GM19438 (cell line): Measurements from ENCODE around the gene HECW1.

Source experiments
- ATAC-seq: cut with Tn5 transposase; IDR thresholded peaks from one replicate; pipeline ENCODE4 v1.9.1; 2021; ENCODE audit warnings: low read depth; ENCODE audit not compliant: unreplicated experiment

The HECW1 gene

DNA sequence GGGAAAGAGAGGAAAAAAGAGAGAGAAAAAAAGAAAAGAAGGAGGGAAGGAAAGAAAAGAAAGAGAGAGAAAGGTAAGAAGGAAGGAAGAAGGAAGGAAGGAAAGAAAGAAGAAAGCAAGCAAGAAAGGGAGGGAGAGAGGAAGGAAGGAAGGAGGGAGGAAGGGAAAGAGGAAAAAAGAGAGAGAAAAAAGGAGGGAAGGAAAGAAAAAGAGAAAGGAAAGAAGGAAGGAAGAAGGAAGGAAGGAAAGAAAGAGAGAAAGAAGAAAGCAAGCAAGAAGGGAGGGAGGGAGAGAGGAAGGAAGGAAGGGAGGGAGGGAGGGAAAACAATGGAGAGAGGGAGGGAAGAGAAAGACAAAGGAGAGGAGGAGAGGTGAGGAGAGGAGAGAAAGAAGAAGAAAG is 135.3 kb downstream of the HECW1 start:
- no peak for ATAC-seq

DNA sequence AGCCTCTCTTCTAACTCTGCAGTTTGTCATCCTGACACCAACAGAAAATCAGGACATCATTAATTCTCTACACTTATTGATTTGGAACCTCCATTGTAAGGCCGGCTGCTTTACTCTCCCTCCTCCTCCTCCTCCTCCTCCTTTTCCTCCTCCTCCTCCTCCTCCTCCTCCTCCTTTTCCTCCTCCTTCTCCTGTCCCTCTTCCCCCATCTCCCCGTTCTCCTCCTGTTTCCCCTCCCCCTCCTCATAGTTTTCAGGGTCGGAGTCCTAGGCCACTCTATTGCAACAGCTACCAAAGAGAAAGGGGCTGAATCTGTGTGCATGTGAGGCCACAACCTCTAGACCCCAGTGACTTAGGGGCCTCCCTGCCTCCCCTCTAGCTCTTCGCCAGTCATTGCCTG is 136.1 kb downstream of the HECW1 start:
- no peak for ATAC-seq

DNA sequence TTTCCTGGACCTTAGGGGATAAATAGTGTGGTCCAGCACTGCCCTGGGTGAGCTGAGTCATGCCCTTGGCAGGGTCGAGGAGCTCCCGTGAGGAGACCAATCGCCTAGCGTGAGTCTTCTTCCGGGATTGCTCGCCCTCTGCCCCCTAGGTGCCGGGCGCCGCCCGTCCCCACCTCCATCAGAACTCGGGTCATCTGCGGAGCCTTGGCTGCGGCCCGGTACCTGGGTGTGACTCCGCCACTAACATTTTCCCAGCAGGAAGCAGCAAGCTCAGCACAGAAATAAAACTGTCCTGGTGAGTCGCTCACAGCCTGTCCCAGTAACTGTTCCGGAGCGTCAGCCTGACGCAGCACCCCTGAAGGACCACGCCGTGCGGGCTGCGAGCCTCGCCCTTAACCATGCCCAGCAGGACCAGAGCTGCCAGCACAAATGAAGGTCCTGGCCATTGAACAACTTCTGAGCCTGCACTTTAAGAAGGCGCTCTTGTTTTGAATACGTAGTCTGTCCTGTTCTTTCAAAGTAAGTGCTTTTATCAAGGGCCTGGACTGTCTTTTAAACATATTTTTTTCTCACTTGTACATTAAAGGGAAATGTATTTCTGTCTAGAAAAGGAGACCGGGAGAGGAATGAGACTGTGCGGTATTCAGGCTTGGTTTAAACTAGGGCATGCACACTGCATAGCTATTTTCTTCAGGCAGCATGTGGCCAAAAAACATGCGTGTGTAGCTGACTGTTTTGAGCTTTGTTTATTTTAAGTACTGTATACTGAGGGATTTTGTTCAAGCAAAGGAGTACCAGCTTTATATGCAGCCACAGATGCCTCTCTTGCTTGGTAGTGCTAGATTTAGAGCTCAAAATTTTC is 136.7 kb downstream of the HECW1 start:
- ATAC-seq: no peak

DNA sequence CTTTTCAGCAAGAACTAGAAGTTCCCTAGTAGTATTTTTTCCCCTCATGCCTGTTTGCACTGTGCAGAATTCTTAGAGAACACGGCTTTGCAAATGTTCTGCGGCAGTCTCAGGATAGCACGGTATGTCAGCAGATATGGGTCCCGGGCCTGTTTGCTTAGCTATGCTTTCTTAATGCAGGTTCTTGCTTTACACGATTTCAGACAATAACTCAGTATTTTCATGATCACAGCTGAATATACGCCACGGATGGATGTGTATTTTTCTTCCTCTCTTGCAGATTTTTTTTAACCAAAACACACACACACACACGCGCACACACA is 137.3 kb downstream of the HECW1 start:
- no peak for ATAC-seq

DNA sequence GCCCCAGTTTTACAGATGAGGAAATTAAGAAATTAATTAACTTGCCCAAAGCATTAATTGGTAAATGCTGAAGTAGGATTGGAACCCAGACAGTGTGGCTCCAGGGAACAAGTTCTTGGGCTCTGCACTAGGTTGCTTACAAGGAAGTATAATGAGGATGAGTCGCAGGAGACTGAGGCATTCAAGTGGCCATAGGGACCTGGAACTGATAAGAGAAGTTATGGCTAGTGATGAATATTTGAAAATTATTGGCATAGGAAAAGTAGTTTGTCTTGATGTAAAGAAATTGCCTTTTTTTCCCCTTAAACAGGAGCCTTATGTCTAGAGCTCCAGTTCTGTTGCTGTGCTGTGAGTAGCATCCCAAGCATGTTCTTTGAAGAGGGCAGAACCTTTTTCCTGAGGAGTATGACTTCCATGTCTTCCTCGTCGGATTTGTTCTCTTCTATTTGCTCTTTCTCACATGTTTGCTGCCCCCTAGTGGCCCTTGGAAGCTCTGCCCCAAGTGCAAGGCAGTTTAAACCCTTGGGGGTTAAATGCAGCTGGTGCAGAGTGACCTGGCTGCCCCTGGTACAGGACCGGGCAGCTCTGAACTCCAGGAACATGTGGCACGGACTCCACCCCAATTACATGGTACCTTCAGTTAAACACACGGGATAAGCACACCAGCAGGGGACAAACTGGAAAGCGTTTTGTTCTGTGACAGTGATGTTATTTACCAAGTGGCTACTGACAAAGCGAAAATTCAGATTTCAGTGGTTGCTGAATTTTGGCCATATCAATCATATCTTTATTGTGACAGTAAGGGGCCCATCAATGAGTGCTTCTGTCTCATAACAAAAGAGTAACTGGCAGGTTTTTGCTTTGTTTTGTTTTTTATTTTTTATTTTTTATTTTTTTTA is 148.8 kb downstream of the HECW1 start:
- no peak for ATAC-seq

DNA sequence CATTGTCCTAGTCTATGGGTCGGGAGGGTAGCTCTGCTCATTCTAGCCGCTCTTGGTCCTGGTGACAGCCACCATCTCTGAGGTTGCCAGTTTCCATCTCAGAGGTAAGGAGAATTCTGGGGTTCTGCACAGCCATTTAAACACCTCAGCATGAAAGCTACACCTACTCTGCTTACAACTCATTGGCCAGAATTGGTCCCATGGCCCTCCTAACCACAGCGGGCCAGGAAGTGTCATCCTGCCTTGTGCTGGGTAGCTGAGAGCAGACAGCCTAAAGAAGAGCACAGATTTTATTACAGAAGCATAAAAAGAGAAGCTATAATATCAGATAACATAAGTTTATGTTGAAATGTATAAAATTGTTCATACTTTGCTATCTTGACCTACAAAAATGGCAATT is 152.7 kb downstream of the HECW1 start:
- no peak for ATAC-seq

DNA sequence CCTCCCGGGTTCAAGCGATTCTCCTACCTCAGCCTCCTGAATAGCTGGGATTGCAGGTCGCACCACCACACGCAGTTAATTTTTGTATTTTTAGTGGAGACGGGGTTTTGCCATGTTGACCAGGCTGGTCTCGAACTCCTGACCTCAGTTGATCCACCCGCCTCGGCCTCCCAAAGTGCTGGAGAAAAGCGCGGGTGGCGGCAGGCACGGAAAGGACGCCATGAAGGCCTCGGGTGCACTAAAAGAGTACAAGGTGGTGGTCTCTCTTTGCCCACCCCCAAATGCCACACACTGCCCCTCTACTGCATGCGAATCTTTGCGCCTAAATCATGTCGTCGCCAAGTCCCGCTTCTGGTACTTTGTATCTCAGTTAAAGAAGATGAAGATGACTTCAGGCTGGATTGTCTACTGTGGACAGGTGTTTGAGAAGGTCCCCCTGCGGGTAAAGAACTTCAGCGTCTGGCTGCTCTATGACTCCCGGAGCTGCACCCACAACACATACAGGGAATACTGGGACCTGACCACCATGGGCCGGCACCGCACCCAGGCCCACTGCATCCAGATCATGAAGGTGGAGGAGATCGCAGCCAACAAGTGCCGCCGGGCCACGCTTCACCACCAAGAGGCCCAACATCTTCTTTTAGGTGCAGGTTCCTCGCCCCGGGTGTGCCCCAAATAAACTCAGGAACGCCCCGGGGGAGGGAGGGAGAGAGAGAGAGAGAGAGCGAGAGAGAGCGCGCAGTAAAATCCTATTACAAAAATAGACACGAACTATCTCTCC is 161.7 kb downstream of the HECW1 start:
- ATAC-seq: no peak

DNA sequence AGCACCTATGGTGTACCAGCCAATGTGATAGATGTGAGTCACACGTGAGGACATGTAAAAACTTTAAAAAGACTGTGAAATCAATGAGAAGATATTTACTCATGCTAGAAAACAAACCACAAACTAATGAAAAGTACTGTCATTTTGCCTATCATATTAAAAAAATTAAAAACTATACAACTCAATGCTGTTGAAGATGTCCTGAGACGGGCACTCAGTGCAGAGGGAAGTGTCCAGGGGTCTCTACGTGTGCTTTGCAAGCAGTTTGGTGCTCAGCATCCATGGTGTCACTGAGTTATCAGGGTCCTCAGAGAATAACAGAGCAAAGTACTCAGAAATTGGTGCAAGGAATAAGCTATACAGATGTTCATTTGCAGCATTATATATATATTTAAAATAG is 162.3 kb downstream of the HECW1 start:
- ATAC-seq: no peak

DNA sequence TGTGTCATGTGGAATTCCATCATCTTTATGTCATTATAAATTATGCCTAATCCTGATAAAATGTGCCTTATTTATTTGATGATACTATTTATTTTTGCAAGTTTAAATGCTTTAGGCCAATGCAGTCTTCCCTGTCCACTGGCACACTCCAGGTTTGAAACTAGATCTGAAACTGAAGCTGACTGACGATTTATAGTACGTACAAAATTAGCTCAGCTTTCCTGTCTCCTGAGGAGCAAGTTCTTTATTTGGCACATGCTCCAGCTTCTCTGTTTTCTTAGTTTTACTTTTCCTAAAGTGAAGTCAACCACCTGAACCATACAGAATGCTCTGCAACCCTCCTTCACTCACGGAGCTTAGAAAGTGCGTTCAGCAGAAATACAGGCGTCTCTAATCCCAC is 164.1 kb downstream of the HECW1 start:
- ATAC-seq: no peak

DNA sequence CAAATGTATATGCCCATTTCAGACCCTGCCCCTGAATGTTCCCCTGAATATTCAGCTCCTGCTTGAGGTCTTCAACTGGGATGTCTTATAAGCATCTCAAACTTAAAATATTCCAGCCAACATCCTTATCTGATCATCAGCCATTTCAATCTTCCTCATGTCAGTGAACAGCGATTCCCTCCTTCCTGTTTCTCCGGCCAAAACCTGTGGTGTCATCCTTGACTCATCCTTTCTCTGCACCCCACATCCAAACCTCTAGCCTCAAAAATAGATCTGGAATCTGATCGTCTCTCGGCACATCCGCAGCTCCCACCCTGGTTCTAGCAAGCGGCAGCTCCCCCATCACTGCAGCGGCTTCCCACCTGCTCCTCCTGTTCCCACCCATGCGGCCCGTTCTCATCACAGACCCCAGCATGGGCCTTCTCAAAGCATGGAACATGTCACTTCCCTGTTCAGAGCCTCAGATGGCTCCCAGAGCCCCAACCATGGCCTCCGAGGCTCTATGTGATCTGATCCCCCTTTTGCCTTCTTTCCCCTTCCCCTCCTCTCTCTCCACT is 165.7 kb downstream of the HECW1 start:
- ATAC-seq: no peak

DNA sequence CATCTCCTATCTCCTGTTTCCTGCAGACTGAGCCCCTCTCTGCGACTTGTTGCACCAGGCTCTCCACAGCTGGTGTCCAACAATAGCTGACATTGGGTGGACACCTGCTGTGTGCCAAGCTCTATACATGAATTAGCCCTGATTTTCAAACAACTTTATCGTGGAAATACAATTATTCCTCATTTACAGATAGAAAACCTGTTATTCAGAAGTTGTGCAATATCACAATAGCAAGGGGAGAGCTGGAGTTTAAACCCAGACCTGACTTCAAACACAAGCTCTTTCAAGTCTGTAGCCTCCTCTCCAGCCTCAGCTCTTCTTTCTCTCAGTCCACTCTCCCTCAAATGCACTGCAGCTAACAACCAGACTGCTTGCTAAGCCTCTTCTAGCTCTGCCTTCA is 168.8 kb downstream of the HECW1 start:
- ATAC-seq: no peak

DNA sequence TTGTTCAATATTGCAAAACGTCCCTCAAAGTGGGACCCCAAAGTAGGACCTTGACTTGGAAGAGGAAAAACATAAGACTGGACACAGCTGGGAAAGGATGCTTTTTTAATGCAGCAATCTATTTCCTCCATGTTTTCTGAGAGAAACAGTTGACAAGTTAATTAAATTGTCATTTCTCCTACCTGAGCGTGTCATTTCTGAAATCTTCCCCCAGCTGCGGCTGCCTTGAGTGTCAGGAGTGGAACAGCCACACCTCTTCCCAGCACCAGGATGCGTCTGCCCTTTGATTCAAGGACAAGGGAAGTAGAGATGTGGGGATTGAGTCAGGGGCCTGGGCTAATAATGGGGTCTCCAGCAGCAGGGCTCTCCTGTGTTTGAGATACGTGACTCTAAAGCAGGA is 171.3 kb downstream of the HECW1 start:
- no peak for ATAC-seq

DNA sequence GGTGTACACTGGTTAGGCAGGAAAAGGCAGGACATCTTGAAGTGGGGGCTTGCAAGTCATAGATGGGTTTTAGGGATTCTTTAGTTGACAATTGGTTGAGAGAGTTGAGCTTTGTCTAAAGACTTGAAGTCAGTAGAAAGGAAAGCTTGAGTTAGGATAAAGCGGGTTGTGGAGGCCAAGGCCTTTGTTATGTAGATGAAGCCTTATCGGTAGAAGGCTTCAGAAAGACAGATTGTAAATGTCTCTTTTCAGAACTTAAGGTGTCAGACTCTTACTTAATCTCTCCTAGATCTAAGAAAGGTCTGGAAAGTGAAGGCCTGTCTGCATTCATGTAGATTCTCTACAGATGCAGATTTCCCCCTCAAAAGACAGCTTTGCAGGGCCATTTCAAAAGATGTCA is 177.4 kb downstream of the HECW1 start:
- no peak for ATAC-seq

DNA sequence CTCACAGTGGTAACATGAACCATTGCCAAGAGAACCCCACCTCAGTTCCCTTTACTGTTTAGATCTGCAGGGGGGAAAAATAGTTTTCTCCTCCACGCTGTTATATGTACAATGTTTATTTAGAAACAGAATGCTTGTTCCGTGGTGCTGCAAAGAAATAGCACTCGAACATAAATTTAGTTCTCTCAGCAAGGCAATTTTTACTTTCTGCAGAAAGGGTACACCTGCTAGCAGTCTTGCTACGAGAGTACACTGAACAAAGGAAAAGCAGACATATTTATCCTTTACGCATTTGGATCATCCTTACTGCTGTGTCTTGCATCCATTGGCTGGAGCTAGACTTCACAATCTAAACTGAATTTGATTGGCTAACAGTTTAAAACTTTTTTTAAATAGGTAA is 178.5 kb downstream of the HECW1 start:
- ATAC-seq: no peak

DNA sequence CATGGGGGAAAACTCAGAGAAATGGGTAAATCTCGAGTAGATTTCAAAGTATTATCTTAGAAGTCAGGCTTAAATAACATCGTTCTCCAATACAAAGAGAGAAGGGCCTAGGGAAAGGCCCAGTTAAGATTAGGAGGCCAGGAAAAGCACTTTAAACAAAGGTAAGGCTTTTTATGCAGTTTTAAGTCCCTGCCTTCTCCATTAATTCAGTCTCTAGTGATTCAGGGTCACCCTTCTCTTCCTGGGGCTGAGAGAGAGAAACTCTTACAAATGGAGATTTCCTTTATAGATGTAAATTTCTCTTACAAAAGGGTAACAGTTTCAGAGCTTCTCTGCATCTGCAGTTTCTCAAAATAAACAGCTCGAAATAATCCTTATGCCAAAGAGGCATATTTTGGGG is 179.3 kb downstream of the HECW1 start:
- ATAC-seq: no peak

DNA sequence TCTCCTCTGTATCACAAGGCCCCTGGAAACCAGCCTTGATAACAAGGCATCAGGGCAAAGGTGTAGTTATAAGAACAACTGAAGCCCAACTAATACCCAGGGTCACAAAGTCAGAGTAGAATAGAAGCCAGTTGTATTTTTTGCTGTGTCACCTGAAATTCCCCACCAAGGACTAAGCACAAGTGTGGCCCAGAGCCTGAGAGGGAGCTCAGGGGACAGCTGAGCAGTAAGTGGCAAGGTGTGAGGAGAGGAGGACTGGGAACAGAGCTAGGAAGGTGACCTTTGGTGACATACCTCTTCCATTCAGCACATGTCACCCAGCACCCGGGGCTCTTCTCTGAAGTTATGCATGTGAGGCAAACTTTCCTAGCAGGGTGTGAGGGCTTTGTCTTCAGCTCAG is 179.9 kb downstream of the HECW1 start:
- ATAC-seq: no peak

DNA sequence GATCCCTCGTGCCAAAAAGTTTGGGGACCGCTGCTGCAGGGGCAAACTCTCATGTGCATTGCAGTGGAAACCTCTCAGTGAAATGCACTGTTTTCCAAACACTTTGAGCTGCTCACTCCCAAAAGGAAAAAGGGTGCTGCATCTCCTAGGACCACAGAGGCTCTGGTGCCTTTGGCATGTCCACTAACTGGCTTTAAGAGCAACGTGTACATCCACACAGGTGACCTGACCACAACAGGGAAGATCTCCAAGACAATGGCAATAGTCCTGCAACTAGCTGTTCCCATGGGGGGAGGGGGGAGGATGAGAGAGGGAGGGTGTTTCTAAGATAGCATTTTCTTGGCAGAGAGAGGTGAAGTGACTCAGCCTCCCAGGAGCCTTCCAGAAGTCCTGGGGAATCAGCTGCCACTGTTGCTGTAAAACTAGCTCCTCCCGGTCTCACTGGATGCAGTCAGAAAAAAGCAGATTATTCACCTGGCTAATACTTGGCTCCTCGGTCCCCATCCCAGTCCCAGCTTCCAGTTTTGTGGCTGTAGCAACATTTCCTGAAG is 181.7 kb downstream of the HECW1 start:
- no peak for ATAC-seq

DNA sequence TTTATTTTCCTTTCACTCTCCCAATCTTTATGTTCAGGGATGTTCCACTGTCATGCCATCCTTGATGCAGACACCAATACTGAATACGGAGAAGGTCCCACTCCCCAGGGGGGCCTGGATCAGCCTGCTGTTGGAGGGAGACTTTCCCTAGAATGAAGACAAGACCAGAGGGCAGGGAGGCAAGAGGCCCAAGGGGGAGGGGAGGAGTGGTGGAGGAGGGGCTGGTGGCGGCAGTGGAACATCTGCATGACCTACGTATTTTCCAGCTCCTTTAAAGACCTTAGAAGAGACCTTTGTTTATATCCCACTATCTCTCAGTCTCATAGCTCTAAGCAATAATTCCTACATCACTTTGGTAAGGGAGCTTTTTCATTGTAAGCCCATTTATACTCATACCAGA is 183.0 kb downstream of the HECW1 start:
- no peak for ATAC-seq

DNA sequence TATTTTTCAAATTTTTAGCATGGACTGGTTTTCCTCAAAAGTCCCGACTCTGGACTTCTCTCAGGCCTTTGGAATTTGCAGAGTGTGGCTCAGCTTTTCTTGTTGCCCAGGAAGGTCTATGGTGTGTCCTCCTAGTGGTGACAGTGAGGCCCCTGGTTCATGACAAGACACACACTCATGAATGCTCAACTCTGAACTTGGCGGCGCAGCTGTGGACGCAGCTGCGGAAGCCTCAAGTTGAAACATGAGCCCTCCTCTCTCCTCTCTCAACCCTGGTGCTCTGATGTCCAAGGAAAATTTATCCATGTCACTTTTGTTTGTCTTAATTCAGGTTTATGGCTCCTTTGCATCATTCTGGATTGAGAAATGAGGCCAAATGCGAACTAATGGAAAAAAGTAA is 183.9 kb downstream of the HECW1 start:
- ATAC-seq: no peak

DNA sequence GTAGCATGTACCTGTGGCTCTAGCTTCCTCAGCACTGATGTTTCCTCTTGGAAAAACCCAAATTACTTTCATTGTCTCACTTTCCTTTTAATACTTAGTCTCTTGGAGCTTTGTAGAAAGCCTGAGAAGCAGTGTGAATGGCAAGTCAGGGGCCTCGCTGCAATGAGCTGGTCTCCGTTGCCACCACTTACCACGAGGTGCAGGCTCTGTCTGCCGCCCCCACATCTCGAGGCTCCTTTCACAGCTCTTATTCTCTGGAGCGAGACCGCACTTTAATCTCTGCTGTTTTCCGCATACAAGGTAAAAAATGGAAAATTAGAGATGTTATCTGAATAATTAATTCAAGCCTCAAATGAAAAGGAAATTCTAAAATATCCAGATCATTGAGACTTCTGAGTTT is 186.2 kb downstream of the HECW1 start:
- no peak for ATAC-seq

DNA sequence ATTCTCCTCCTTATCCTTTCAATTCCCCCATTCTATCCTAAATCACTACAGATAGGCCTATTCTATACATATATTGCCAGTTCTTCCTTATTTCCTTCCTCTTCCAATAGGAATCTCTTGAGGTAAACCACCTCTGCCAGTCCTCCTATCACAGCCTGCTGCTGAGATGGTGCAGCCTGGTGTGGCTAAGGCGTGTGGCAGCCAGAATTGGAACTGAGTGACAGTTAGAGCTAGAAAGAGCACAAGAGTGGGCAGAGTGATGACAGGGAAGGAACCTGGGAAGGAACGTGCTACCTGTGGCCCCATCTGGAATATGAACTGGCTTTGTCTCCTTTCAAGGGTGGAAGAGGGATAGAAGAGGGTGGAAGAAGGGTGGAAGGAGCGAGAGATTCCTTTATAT is 187.7 kb downstream of the HECW1 start:
- no peak for ATAC-seq
